NCI-H460 (cell line): ENCODE measurements around the gene NRBF2. TPM values are rescaled to one million over a fixed set of nuclear protein-coding genes. Genes with fewer than 3 reads are reported as not detected.
"Not testable (repeated sequence)": the region's sequence is repeated elsewhere in the genome, so short reads cannot be mapped to it uniquely, and the experiment has no call there.

ENCODE experiments used
- DNase-seq: peaks from one replicate; pipeline ENCODE4 v3.0.0-alpha.2; 2016; ENCODE audit warnings: low read depth; ENCODE audit errors: extremely low read depth
- total RNA-seq: library from RNA; depleted of rRNA; stranded (reverse); fragments of >200 nt; shearing (Covaris generic); gene quantifications from 2 replicates; pipeline ENCODE4 v1.2.3, GENCODE V29; 2014

Gene NRBF2
- total RNA-seq, 1 experiment from 2014 or later: 25.7 TPM

DNA sequence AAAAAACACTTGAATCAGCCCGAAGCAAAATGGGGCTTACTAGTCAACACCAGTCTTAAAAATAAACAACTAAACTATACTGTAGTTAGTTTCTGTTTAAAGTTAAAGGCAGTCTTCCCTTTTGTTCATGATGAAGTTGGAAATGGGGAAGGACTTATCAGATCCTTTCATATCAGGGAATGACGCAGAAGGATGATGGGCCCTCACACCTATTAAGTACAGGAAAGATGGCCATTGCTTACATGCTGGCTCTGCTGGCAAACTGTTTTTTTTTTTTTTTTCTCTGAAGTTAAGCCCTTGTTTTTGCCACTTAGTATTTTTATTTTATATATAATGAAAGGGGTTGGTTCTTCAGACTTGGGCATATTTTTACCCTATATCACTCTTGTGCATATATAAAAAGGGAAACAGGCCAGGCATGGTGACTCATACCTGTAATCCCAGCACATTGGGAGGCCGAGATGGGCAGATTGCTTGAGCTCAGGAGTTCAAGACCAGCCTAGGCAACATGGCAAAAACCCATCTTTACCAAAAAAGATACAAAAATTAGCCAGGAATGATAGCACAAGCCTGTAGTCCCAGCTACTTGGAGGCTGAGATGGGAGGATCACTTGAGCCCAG, 16.6 kb upstream of the NRBF2 start:
- DNase-seq: no peak

DNA sequence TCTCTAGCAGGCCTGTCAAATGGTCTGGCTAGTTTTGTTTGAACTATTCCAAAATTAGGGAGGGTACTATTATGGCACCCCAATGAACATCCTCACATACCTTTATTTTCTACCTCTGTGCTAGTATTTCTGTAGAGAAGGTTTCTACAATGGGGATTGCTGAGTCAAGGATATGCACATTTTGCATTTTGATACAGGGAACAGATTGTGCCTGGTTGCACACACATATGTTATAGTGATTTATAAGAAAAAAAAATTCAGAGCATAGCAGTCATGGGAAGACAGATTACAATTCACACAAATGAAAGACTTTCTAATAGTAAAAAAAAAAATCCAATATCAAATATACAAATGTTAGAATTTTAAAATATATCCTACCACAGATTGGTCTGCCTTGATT, 14.1 kb upstream of the NRBF2 start:
- no peak for DNase-seq

DNA sequence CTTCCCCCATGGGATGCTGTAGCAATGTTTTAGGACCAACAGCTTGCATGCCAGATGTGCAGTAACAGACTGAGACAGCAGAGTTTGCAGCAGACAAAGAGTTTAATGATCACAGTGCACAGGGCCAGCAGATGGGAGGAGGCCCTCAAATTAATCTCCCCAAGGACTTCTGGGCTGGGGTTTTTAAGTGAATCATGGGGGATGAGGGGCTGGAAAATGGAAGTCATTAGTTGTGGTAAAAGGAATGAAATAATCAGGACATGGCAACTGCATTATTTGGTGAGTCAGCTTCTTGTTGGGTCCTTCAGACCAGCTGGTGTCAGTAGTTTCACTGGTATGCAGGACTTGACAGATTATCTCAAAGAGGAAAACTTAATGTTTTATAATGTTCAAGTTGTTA, 12.6 kb upstream of the NRBF2 start:
- DNase-seq: no peak

GRCh38 chr10:63123727-63124362, 9.3 kb upstream of the NRBF2 start:
- DNase-seq: no peak

DNA sequence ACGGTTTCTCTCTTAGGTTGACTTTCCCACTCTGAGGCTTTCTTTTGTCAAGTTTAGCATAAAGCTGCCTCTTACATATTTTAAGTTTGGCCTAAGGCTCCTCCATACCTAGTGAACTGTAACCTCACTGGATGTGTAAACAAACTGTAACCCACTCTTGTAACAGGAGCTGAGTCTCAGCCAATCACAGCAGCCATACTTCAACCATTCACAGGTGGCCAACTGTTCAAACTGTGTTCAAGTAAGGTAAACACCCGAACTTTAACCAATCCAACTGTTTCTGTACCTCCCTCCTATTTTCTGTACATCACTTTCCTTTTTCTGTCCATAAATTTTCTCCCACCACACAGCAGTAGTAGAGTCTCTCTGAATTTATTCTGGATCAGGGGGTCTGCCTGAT, 7.7 kb upstream of the NRBF2 start:
- DNase-seq: no peak

DNA sequence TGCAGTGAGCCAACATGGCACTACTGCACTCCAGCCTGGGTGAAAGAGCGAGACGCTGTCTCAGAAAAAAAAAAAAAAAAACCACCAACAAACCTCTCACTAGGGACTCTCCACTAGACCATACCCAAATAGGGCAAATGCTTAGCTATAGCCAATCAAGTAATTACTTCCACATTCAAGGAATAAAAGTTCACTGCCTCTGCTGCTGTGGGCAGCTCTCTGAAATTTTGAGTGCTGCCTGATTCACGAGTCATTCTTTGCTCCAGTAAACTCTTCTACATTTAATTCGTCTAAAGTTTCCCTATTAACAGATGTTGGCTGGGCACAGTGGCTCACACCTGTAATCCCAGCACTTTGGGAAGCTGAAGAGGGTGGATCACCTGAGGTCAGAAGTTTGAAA, 4.7 kb upstream of the NRBF2 start:
- DNase-seq: no peak

- DNase-seq: no peak
Measured at GRCh38 chr10:63129888-63130287, 3.2 kb upstream of the NRBF2 start.

DNA sequence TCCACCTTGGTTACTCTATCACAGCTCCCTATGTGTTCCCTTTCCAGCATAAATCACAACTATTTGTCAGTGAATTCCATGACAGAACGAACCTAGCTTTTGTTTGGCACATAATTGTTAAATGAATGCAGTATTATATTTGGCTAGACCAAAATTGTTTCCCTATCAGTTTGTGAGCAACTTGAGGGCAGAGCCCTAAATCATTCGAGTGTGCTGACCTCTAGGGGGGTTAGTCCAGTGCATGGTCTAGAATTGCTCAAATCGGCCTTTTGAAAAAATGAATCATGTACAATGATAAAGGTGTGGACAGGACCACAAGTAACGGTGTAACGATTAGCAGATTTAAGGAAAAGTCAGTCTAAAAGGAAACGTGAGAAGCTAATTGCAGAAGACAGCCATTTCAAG, 475 bp upstream of the NRBF2 start:
- DNase-seq: no peak

DNA sequence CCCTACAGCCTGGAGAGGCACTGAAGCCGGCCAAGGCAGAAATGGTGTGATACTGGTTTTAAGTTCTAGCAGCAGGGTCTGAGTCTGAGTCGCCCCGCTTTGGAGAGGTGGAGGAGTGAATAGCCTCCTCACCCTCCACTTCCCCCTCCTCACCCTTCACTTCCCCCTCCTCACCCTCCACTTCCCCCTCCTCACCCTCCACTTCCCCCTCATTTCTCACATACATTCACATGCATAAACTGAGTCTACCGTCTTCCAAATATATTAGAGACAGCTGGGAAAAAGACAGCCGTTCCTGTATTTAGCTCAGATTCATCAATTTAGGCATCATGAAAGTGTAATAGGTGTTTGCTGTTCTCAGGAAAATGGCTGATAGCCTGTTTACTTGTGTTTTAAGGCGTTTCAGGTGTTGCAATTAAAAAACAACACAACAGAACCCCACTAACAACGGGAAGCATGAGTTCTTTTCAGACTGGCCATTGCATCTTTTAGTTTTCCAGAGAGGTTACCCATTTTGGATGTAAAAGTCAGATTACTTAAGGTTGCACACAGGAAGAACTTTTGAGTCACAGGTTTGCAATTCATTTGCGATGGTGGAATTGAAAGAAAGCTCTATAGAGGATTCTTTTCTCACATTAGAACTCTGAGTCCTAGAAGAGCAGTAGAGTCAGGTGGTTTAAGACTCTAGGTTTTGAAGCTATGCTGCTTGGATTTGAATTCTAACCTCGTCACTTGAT, 861 bp downstream of the NRBF2 start:
- no peak for DNase-seq

DNA sequence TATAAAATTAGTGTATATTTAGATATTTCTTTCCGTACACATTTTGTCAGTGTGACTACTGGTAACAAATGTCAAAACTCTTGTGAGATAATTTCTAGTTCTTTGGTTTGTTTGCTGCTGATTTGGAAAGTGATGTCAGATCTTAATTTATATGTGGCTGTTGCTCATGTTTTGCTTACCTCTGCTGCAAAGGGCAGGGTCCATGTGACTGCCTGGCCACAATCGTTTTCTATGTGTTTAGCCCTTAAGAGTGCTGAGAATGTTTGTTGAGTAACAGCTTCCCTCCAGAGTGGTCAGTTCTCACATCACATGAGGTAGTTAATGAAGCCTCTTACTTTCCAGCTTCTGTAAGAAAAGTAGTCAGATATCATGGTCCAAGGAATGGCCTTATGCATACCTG, 4.2 kb downstream of the NRBF2 start:
- DNase-seq: no peak

- DNase-seq: no peak
Measured at GRCh38 chr10:63140077-63140476, 6.9 kb downstream of the NRBF2 start.

DNA sequence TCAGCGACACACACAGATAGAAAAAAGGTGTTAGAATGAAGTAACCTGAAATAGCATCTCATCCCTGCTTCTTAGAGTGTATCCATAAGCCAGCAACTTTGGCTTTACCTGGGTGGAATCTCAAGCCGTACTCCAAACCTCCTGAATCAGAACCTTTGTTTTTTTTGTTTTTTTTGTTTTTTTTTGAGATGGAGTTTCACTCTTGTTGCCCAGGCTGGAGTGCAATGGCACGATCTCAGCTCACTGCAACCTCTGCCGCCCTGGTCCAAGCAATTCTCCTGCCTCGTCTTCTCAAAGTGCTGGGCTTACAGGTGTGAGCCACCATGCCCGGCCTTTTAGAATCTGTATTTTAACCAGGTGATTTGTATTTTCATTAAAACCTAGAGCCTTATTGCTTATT, 9.0 kb downstream of the NRBF2 start:
- no peak for DNase-seq

DNA sequence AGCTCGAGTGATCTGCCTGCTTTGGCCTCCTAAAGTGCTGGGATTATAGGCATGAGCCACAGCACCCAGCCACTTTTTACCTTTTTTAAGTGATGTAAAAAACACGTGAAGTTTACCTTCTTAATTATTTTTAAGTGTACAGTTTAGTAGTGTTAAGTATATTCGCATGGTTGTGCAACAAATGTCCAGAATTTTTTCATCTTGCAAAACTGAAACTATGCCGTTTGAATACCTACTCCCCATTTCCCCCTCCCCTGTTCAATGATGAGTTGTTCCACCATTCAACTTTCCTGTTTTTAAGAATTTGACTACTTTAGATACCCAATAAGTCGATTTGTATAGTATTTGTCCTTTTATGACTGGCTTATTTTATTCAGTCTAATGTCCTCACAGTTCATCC, 10.9 kb downstream of the NRBF2 start:
- DNase-seq: no peak

DNA sequence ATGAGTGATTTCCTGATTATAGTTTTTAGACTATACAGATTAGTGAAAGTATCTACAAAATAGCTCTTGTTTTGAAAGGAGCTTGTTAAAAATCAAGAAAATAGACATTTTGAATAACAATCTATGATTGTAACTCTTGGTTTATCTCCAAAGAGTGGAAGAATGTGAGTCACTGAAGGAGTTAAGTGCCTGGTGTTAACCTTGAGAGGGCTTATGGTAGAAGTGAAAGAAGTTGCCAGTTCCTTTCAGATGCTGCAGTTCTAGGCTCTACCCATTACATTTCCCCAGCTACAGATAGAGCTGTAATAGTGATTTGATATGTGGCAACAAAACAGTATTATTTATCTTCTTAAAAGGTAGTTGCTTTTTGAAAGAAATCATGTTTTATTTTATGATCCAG, 12.7 kb downstream of the NRBF2 start:
- no peak for DNase-seq

DNA sequence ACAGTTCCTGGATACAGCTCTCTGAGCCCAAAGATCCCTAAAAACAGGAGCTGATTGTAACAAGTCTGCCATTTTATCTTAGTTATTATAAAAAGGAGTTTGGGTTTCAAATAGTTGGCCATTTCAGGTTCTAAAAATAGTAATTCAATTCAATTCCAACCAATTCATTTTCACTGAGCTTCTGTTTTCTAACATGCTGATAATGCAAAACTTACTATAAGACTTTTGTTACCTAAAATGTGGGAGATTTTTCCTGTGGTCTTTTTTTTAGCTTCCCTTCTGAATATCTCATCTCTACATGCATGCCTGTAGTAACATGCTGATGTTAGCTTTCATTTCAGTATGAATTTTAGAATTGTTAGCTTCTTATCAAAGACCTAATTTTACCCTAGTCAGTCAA, 13.4 kb downstream of the NRBF2 start:
- no peak for DNase-seq

GRCh38 chr10:63150745-63151144, 17.6 kb downstream of the NRBF2 start:
- DNase-seq: no peak

GRCh38 chr10:63153868-63154545, 20.9 kb downstream of the NRBF2 start:
- not testable (repeated sequence) for DNase-seq

DNA sequence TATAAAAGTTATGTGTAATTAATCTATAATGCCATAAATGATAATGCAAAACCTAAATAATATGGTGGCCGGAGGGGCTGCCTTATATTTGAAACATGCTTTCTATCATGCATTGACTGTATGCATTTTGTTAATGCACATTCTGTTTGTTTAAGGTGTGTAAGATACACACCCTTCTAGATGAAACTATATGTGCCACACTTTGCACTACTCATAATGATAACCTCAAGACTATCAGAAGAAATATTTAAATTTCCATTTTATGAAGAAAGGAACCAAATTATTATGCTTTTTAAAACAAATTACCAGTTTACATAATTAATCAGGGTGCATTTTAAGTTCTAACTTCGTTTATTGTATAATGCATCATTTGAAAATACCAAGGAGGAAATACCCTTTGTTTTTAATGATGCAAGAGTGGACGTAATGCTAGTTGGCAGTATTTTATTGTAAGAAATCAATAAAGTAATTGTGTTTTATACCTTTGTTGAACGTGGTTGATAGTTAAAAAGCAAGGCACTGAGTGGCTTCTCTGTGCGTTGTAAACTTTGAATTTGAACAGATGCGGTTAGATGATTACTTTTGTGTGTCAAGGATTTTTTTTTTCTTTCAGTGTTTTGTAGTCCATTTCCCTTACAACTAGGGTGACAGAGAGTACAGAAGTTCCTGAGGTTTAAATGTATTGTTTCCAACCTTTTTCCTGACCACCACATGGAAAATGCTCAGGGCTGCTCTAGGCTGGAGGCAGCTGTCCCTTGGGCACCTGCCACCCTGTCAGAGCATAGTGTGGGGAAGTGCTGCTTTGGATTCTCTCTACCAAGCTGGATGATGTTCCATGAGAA, 21.6 kb downstream of the NRBF2 start:
- DNase-seq: no peak

DNA sequence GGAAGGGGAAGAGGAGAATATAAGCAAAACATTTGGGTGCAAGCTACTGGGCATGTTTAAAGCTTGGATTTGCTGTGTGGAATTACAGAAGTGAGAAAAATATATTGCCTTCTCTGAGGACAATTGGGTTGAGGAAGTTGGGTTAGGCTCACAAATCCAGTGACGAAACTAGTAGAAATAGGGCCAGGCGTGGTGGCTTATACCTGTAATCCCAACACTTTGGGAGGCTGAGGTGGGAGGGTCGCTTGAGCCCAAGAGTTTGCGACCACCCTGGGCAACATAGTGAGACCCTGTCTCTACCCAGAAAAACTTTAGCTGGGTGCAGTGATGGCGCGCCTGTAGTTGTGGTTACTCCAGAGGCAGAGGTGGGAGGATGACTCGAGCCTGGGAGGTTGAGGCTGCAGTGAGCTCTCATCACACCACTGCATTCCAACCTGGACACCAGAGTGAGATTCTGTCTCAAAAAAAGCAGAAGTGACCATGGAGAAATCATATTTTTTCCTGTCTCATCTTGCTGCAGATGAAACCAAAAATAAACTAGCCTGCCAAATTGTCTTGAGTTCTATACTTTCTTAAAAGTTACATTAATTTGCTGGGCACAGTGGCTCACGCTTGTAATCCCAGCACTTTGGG, 22.4 kb downstream of the NRBF2 start:
- no peak for DNase-seq

DNA sequence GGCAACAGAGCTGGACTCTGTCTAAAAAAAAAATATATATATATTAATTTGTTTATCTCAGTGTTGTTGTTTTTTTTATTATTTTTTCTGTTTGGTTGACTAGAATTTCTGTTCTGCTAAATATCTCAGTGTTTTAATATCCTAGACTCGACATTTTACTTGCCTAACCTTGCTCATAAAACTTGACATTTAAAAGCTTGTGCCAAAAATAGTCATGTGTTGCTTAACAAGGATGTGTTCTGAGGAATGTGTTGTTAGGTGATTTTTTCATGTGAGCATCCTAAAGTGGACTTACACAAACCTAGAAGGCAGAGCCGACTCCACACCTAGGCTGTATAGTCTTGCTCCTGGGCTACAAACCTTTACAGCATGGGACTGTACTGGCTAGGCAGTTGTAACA, 23.1 kb downstream of the NRBF2 start:
- no peak for DNase-seq
